HL-60/S4 treated with retinoic acid at 250 ng/mL for 4 days and 3 days (cell line): ENCODE data around the gene AGRN.
"Not testable (repeated sequence)": the region's sequence is repeated elsewhere in the genome, so short reads cannot be mapped to it uniquely, and the experiment has no call there.

Experiments used
- in situ Hi-C: fragments of 300-500 bp; cut with MboI; formaldehyde crosslinking; loops from 2 replicates; pipeline ENCODE4 v1.7.0; 2022; ENCODE audit warnings: low sequenced_read_pairs

Gene AGRN

DNA sequence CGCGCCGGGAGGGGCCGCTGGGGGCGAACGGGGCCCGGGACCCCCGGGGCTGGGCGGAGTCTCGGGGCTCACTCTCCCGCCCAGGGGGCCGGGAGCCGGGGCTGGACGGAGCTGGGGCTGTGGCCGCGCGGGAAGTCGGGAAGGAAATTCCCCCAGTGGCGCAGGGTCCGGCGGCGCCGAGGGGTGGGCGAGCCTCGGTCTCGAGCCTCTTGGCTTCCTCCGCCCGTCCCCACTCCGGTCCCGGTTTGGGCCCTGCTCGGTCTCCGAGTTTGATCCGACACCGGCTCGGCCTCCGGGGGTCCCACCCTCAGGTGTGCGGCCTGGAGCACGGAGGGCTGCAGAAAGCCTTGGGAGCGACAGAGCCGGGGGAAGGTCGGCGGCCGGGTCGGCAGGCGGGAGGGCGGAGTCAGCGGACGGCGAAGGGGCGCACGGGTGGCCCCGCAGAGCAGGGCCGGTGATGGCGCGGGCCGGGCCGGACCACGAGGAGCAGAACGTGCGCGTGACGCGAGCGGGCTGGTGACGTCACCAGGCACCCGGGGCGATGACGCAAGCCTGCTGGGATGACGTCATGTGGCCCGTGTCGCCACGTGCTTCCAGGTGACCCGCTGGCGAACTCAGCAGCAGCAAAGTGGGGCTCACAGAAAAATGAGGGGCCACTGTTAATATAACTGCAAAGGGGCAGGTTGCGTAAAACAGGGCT lies 19.4 kb upstream of the AGRN start:
- in situ Hi-C loops = no loop called here

DNA sequence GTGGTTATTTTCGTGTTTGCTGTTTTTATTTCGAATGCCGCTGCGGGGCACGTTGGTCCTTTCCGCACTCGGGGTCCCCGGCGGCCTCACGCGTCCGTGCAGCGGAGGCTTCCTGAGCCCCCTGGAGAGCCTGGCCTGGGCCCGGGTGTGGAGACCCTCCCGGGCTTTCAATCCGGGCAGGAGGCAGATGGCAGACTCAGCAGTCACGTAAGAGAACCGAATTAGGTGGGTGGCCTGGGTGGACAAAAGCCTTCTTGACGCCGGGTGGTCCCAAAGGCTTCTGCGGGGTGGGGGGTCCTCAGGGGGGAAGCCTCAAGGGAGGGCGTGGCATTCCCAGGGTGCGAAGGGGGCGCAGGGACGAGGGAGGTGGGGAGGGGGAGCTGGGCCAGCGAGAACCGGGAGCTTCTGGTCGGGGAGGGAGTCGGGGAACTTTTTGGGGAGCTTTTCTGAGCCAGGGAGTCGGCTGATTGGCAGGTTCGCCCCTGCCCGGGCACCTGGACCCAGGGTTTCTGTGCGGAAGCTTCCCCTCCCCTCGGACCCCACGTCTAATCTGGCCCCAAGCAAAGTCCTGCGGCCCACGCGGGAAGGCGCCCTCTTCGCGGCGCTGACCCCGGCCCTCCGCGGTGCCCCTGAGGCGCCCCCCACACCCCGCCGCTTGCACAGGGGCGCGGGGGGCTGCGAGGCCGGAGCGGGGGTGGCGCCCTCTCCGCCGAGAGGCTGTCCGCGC lies 18.7 kb upstream of the AGRN start:
- in situ Hi-C loops = no loop called here

DNA sequence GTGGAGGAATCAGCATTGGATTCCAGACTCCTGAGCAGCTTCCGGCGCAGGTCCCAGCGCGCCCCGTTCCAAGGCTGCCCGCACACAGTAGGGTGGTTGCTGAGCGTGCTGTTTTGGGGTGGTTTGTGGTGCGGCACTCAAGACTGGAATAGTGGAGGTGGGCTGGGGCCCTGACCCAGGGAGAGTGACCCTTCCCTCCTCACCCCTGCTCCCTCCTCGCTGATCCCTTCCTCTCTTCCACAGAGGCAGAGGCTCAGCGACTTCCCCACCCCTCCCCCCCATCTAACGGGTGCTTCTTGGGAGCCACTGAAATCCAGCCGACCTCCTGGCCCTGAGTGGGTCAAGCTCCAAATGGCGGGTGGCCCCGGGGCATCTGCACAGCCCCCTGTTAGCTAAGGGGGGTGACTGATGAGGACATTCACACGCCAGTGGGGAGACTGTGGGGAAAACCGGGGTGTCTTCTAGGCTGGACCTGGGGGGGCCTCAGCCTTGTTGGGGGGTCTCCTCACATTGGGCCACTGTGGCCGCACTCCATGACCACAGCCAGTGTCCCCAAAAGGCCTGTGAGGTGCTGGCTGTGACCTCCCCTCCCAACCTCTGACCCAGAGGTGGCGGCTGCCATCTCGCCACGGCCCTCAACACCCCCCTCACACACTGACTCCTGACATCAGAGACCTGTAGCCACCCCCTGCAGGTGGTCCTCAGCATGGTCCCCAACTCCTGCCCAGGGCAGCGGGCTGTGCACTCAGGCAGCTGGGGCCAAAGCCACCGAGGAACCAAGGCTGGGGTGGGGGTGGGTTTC lies 16.1 kb upstream of the AGRN start:
- in situ Hi-C loops = no loop called here

DNA sequence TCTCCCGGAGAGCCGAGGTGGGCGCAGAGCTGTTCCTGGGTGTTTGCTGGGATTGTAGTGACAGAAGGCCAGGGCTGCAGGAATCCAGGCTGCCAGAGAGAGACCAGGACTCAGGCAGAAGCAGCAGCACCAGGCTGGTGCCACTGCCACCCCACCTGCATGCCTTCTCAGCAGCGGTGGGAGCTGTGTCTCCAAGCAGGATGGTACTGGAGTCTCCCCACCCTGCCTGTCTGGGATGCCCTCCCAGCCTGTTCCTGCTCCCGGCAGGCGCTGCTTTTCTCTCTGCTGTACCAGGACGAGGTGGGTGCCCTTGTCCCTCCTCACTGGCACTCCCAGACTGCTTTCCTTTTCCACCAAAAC lies 15.5 kb upstream of the AGRN start:
- in situ Hi-C loops = no loop called here

DNA sequence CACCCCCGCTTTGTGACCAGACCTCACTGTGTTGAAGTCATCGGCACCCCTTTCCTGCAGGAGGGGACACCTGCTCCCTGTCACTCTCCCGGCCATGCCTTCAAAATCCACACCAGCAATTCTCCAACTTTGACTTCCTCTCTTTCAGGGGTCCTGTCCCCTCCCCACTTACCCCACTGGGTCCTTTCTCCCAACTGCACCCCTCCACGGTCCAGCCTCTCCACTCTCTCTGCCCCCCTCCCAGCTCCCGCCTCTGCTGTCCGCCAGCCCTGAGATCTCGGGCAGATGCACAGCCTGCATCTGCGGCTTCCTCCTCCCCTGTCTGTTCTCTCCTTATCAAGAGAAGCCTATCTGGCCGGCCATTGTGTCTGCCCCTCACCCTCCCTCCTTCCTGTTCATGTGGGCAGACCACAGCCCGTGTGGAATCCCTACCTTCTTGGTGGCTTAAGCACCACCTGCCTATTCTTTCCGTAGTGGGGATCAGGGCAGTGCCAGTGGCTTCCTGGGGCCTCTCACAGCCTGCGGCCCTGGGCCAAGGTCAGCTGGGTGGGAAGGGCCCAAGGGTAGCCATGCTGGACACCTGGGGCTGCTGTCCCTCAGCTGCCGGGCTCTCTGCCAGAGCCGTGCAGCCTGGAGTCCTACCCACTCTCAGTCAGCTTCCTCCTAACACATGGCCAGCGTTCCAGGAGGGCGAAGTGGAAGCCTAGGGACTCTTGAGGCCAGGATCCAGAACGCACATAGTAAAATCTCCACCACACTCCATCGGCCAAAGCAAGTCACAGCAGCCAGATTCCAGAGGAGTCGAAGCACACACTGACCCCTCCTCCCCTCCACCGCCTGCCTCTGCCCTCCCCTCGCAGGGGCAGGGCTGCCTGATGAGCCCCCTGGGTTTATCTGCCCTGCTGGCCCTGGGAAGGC lies 14.9 kb upstream of the AGRN start:
- in situ Hi-C loops = no loop called here

DNA sequence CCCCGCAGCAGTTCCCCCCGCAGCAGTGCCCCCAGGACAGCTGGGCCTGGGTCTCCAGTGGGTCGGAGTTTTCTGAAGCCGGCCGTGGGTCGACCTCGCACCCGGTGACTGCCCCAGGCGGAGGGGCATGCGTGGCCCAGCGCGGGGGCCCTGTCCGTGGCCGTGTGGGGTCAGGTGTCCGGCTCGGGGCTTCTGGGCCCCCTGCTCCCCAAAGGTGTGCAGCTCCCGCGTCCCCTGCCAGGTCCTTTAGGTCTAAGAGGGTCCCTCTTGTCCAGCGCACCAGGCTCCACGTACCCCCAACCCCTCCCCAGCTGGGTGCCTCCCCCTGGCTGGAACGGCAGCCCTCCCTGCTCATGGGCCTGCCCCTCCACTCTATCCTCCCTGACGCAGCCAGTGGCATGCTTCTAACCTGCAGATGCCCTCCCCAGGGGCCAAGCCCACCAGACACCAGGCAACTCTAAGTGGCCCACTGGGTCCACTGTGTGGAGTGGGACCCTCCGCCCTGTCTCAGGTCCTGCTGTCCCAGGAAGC lies 14.1 kb upstream of the AGRN start:
- in situ Hi-C loops = no loop called here

DNA sequence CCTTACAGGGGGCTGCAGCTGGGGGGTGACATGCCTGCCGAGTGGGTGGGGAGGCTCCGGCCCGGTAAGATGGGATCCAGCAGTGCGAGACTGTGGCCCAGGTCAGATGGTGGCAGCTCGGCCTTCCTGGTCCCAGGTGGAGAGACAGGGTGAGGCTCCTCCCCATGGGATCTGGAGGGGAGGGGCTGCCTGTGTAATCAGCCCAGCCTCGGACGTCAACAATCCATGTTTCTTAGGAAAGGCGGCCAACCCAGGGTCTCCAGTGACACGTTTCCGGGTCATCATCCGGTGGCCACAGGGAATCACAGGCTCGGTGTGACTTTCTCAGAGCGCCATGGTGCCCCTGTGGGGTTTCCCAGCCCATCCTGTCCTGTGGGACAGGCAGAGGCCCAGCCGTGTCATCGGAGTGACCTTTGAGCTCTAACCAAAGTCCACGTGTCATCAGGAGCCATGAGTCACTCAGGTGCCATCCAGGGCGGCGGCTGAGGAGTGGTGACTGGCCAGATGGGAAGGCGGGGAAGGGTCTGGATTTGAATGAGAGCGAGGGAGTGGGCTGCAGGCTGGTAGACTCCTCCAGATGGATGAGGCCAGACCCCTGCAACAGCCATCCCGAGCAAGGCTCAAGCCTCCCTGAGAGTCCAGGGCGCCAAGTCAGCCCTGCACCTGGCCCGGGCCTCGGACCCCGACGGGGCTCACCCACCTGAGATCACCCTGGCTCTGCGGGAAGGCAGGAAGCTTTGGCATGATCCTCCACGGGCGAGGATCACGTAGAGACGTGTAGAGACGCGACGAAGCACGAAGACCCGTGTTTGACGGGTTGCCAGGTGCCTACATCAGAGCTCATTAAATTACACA lies 13.4 kb upstream of the AGRN start:
- in situ Hi-C loops = no loop called here

DNA sequence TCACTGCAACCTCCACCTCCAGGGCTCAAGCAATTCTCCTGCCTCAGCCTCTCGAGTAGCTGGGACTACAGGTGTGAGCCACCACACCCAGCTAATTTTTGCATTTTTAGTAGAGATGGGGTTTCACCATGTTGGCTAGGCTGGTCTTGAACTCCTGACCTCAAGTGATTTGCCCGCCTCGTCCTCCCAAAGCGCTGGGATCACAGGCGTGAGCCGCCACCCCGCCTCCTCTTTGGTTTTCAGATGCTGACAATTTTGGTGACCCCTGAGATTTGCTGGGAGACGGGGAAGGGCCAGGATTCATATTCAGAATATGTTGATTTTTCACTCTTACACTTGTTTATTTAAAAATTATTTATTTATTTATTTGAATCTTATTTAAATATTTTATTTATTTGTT lies 9.8 kb upstream of the AGRN start:
- in situ Hi-C loops = not testable (repeated sequence)

DNA sequence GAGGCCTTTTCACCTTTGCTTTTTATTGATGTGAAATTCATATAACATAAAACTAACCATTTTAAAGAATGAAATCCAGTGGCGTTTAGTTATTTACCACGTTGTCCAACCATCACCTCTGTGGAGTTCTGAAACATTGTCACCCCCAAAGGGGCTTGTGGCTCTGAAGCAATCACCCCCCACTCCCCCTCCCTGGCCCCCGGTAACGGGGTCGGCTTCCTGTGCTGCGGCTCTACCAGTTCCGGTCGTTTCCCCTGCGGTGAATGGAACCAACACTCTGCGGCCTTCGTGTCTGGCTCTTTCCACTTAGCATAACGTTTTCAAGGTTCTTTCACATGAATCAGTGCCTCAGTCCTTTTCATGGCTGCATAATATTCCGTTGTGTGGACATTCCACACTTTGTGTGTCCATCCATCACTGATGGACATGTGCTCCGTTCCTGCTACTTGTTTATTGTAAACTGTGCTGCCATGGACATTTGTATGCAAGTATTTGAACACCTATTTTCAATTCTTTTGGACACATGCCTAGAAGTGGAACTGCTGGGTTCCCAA lies 8.4 kb upstream of the AGRN start:
- in situ Hi-C loops = no loop called here

DNA sequence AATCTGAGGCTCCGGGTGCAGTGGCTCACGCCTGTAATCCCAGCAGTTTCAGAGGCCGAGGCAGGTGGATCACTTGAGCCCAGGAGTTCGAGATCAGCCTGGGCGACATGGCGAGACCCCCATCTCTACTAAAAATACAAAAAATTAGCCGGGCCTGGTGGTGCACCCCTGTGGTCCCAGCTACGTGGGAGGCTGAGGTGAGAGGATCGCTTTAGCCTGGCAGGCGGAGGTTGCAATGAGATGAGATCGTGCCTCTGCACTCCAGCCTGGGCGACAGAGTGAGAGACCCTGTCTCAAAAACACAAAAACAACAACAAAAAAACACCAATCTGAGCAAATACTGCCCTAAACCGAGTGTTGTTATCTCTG lies 7.2 kb upstream of the AGRN start:
- in situ Hi-C loops = not testable (repeated sequence)

DNA sequence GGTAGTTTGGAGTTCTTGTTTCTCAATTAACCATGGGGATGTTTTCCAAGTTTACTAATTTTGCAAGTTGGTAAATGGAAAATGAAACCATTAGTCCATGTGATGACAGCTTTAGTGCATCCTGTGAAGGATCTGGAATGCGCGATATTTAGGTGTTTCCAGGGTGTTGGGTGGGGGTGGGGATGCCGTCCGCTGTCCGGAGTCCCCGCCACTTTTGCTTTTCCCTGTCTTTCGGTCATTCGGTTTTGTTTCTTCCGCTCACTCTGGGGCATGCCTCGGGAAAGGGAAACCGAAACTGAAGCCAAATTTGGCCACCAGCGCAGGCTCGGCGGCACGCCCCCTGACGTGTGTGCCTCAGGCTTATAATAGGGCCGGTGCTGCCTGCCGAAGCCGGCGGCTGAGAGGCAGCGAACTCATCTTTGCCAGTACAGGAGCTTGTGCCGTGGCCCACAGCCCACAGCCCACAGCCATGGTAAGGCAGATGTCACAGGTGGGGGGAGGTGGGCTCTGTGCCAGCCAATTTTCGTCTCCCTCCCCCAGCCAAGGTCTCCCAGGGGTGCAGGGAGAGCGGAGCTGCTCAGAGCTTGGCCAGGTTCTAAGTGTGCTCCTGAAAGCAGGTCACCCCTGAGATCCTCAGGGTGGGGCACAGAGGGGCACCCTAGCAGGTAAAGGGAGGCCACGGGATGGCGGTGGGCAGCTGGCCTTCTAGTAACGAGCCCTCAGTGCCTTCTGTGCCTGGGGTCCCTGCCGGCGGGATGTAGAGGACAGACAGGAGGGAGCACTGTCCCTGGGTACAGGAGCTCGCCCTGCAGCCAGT lies 6.6 kb upstream of the AGRN start, which contains the start of gene ISG15:
TSS of gene ISG15 (plus strand) at position 393 of the 817 bp plus-strand sequence. CDS start at position 470, 77 bp downstream.
- in situ Hi-C loops = no loop called here

DNA sequence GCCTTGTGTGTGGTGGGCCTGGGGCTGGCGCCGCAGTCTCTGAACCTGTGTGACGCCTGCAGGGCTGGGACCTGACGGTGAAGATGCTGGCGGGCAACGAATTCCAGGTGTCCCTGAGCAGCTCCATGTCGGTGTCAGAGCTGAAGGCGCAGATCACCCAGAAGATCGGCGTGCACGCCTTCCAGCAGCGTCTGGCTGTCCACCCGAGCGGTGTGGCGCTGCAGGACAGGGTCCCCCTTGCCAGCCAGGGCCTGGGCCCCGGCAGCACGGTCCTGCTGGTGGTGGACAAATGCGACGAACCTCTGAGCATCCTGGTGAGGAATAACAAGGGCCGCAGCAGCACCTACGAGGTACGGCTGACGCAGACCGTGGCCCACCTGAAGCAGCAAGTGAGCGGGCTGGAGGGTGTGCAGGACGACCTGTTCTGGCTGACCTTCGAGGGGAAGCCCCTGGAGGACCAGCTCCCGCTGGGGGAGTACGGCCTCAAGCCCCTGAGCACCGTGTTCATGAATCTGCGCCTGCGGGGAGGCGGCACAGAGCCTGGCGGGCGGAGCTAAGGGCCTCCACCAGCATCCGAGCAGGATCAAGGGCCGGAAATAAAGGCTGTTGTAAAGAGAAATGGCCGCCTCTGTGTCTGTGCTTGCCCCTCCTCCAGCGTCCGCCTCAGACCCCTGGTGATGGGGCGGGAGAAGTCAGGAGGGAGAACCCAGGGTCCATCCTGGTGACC lies 5.8 kb upstream of the AGRN start:
- in situ Hi-C loops = no loop called here

DNA sequence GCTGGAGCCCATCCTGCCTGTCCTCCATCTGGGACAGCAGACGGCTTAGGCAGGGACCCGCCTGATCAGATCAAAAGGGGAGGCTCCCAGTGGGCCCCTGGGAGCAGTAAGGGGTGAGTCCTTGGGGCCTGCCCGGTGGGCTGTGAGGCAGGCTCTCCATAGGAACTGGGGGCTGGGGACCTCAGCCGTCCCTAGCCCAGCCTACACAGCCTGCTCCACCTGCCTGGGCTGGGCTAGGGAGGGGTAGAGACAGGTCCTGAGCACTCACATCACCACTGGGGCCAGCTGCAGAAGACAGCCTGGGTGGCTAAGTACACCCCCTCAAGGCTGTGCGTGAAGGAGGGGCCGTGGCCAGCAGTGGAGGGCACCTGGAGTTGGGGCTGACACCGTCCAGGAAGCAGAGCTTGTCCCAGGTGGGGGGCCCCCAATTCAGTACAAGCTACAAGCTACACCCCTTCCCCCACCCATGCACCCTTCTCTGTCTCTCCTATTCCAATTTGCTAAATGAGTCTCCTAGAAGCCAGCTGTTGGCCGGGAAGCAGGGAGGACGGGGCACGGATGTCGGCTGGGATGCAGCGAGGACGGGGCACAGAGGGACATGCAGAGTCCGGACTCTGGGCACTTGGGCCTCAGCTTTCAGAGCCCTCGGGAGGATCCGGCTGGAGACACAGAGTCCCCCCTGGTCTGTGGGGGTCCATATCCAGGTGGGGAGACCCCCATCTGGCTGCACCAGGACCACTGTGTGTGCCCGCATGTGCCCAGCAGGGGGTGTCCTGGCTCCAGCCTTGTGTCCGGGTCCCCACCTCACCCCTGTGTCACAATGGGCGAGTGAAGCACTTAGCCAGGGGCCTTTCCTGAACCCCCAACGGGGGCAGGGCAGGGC lies 4.9 kb upstream of the AGRN start:
- in situ Hi-C loops = no loop called here

DNA sequence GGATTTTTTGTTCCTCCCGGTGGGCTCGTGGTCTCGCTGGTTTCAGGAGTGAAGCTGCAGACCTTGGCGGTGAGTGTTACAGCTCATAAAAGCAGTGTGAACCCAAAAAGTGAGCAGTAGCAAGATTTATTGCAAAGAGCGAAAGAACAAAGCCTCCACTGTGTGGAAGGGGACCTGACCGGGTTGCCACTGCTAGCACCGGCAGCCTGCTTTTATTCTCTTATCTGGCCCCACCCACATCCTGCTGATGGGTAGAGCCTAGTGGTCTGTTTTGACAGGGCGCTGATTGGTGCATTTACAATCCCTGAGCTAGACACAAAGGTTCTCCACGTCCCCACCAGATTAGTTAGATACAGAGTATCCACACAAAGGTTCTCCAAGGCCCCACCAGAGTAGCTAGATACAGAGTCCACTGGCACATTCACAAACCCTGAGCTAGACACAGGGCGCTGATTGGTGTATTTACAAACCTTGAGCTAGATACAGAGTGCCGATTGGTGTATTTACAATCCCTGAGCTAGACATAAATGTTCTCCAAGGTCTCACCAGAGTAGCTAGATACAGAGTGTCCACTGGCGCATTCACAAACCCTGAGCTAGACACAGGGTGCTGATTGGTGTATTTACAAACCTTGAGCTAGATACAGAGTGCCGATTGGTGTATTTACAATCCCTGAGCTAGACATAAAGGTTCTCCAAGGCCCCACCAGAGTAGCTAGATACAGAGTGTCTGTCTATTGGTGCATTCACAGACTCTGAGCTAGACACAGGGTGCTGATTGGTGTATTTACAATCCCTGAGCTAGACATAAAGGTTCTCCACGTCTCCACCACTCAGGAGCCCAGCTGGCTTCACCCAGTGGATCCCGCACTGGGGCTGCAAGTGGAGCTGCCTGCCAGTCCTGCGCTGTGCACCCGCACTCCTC lies 2.3 kb upstream of the AGRN start:
- in situ Hi-C loops = not testable (repeated sequence)

DNA sequence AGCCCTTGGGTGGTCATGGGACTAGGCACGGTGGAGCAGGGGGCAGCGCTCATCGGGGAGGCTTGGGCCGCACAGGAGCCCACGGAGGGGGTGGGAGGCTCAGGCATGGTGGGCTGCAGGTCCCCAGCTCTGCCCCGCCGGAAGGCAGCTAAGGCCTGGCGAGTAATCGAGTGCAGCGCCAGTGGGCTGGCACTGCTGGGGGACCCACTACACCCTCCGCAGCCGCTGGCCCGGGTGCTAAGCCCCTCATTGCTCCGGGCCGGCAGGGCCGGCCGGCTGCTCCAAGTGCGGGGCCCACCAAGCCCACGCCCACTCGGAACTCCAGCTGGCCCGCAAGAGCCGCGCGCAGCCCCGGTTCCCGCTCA lies 1.6 kb upstream of the AGRN start:
- in situ Hi-C loops = not testable (repeated sequence)
